Measurements from ENCODE around the gene SLC35E3. TPM values are rescaled to one million over a fixed set of nuclear protein-coding genes. Genes with fewer than 3 reads are reported as not detected.
"Not testable (repeated sequence)": the region's sequence is repeated elsewhere in the genome, so short reads cannot be mapped to it uniquely, and the experiment has no call there.

Gene SLC35E3
- total RNA-seq, 4 donors from 2014 or later = 1.3 to 15.1 (median 4.9) TPM

- no peak for ATAC-seq
- Histone ChIP-seq H3K4me1 (peaks cover 0 to 51% (median 3%) of the 10 kb centered on the region in 3 donors), H3K9me3 (no peaks in the 10 kb centered on the region), H3K27me3 (no peaks in the 10 kb centered on the region), H3K27ac (no peak overlapping the region), H3K36me3 (peaks cover 0 to 86% of the 10 kb centered on the region in 2 donors), H3K4me3 (no peak overlapping the region)
- WGBS, 2 donors (ENCODE audit: low coverage in 1 of 2) = 96 to 100% methylated on average over 4 to 8 of the region's 8 CpGs
- TF ChIP-seq CTCF (IDR thresholded peaks at IDR 0.05) (no peak), POLR2A (IDR thresholded peaks at IDR 0.05) (no peak), POLR2AphosphoS5 (IDR thresholded peaks at IDR 0.05) (no peak), EP300 (IDR thresholded peaks at IDR 0.05) (no peak)
These were observed 70.2 kb downstream of the SLC35E3 start for GRCh38 chr12:68815928-68816800.

GRCh38 chr12:68819481-68819880, 73.5 kb downstream of the SLC35E3 start:
- WGBS, 2 donors (ENCODE audit: low coverage in 1 of 2) = 40 to 81% methylated on average over 1 to 11 of the region's 13 CpGs
- not testable (repeated sequence) for H3K4me3 ChIP-seq, H3K27me3 ChIP-seq, ATAC-seq, H3K9me3 ChIP-seq, H3K27ac ChIP-seq
- peaks cover 0 to 30% (median 0%) of the 10 kb centered on the region in 3 donors for H3K4me1 ChIP-seq
- peaks cover 0 to 93% of the 10 kb centered on the region in 2 donors for H3K36me3 ChIP-seq

GRCh38 chr12:68821357-68822188, 75.6 kb downstream of the SLC35E3 start:
- 85 to 87% methylated on average over 3 to 5 of the region's 6 CpGs for WGBS, 2 donors (ENCODE audit: low coverage in 1 of 2)
- peaks cover 6 to 98% of the 10 kb centered on the region in 2 donors for H3K36me3 ChIP-seq
- peaks cover 0 to 9% (median 0%) of the 10 kb centered on the region in 3 donors for H3K4me1 ChIP-seq
- no peak for ATAC-seq
- H3K9me3 ChIP-seq = no peaks in the 10 kb centered on the region
- no peak for TF ChIP-seq POLR2A (IDR thresholded peaks at IDR 0.05)
- no peak for TF ChIP-seq POLR2AphosphoS5 (IDR thresholded peaks at IDR 0.05)
- TF ChIP-seq EP300 (IDR thresholded peaks at IDR 0.05) = no peak
- no peak for TF ChIP-seq CTCF (IDR thresholded peaks at IDR 0.05)
- no peak overlapping the region for H3K27ac ChIP-seq
- no peak overlapping the region for H3K4me3 ChIP-seq
- H3K27me3 ChIP-seq = no peaks in the 10 kb centered on the region

GRCh38 chr12:68823696-68824095, 77.7 kb downstream of the SLC35E3 start:
- Histone ChIP-seq H3K27ac (no peak overlapping the region), H3K9me3 (no peaks in the 10 kb centered on the region), H3K4me3 (no peak overlapping the region), H3K4me1 (peaks cover 0 to 7% (median 0%) of the 10 kb centered on the region in 3 donors), H3K36me3 (peaks cover 6 to 100% of the 10 kb centered on the region in 2 donors), H3K27me3 (no peaks in the 10 kb centered on the region)
- TF ChIP-seq POLR2AphosphoS5 (IDR thresholded peaks at IDR 0.05) = no peak
- no peak for TF ChIP-seq CTCF (IDR thresholded peaks at IDR 0.05)
- no peak for TF ChIP-seq POLR2A (IDR thresholded peaks at IDR 0.05)
- no peak for TF ChIP-seq EP300 (IDR thresholded peaks at IDR 0.05)
- ATAC-seq = no peak
- WGBS, 2 donors (ENCODE audit: low coverage in 1 of 2) = 68 to 100% methylated on average over 2 to 3 of the region's 3 CpGs

- TF ChIP-seq POLR2A (IDR thresholded peaks at IDR 0.05) (no peak), EP300 (IDR thresholded peaks at IDR 0.05) (no peak), CTCF (IDR thresholded peaks at IDR 0.05) (no peak), POLR2AphosphoS5 (IDR thresholded peaks at IDR 0.05) (no peak)
- no peak overlapping the region for H3K27ac ChIP-seq
- no peak overlapping the region for H3K4me3 ChIP-seq
- no peak for ATAC-seq
- no peaks in the 10 kb centered on the region for H3K27me3 ChIP-seq
- H3K9me3 ChIP-seq = no peaks in the 10 kb centered on the region
- peaks cover 0 to 7% (median 0%) of the 10 kb centered on the region in 3 donors for H3K4me1 ChIP-seq
- peaks cover 6 to 100% of the 10 kb centered on the region in 2 donors for H3K36me3 ChIP-seq
- 94 to 97% methylated on average over 5 of the region's 5 CpGs for WGBS, 2 donors (ENCODE audit: low coverage in 1 of 2)
These were observed 78.2 kb downstream of the SLC35E3 start for GRCh38 chr12:68824131-68824530.
